GM21717 (cell line): Measurements from ENCODE around the gene SFMBT2.
"Not testable (repeated sequence)": the region's sequence is repeated elsewhere in the genome, so short reads cannot be mapped to it uniquely, and the experiment has no call there.

Experiments used
- ATAC-seq: cut with Tn5 transposase; IDR thresholded peaks from one replicate; pipeline ENCODE4 v1.9.1; 2021; ENCODE audit warnings: mild to moderate bottlenecking, moderate library complexity; ENCODE audit not compliant: unreplicated experiment

Gene SFMBT2

DNA sequence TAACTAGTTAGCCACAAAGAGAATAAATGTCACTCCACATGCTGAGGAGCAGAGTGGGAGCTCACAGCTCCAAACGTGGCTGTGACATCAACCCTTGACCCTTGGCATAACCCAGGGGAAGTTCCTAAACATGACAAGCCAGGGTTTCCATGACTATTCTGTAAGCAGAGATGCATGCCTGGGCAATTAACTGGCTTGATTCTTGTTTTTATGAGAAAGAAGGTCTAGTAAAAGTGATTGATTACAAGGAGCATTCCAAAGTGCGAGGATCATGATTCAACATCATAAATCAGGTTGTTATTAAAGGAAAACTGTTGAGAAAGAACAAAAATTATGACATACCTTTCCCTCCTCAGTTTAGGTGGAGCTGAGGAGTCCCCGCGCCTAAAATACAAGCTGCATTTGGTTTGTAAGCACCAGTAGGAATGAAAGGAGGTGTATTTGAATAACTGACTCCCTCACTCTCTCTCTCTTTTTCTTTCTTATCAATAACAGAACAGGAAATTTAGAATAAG lies 108.4 kb downstream of the SFMBT2 start:
- no peak for ATAC-seq

GRCh38 chr10:7301006-7301778 lies 109.6 kb downstream of the SFMBT2 start:
- no peak for ATAC-seq

DNA sequence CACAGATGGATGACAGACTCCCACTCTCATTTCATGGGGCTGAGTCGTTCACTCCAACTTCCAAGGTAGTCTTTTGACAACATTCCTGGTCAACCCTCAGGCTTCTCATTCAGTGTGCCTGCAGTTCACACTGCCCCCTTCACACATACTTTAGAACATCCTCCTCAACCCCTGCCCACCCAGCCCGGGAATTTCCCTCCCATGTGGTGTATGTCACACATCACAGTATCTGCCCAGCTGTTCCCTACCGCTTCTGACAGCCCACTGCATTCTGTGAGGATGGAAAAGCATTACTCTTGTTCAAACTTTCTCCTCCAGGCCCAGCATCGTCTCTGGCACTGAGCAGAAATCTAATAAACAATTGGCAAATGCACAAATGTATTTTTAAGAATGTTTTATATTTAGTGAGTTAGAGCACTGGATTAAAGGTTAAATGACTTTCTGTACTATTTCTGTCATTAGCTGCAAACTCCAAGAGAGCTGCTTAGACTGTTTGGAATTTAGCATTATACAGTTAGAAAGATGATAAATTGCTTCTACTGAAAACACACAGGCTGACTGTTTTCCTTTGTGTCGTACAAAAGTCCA lies 110.4 kb downstream of the SFMBT2 start:
- ATAC-seq = no peak

- not testable (repeated sequence) for ATAC-seq
These were observed 111.1 kb downstream of the SFMBT2 start for GRCh38 chr10:7299601-7300325.

GRCh38 chr10:7298495-7298894 lies 112.3 kb downstream of the SFMBT2 start:
- no peak for ATAC-seq

GRCh38 chr10:7297094-7297493 lies 113.7 kb downstream of the SFMBT2 start:
- no peak for ATAC-seq

- no peak for ATAC-seq
These were observed 114.2 kb downstream of the SFMBT2 start for GRCh38 chr10:7296648-7297047.

GRCh38 chr10:7296076-7296475 lies 114.8 kb downstream of the SFMBT2 start:
- no peak for ATAC-seq

GRCh38 chr10:7293378-7293920 lies 117.4 kb downstream of the SFMBT2 start:
- no peak for ATAC-seq

- ATAC-seq = no peak
These were observed 119.2 kb downstream of the SFMBT2 start for GRCh38 chr10:7291487-7292270.

GRCh38 chr10:7288060-7288690 lies 122.7 kb downstream of the SFMBT2 start:
- ATAC-seq = no peak

GRCh38 chr10:7287377-7287776 lies 123.5 kb downstream of the SFMBT2 start:
- ATAC-seq = no peak

DNA sequence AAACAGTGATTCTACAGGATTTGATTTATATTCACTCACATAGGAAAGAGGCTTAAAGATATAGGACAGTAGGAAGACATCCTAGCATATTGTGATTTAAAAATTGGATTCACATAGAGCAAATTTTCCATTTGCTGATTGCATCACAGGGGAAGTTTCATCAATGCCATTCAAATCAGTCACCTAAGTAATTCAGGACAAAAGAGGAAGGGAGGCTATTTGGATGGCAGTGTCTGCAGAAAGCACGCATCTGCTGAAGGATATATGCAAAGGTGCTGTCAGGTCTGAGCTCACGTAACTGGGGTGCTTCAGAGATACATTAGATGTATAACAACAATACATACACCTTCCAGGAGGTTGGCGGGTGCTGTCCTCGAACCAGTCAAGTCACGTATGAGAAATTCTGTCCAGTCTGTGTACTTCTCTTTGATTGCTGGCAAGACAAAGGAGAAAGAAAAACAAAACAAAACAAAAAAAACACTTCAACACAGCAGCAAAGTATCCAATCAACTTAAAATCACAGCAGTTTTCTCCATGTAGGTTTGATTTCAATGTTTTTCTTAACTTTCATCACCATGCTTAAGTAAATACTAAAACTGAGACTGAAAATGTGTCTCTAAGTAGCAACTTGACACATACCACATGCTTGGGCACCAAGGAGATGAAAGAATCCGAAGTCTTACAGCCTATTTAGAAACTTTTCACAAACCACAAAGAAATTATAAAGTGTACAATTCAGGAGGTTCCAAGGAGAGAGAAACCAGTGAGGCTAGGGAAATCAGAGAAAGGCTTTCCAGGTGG lies 125.1 kb downstream of the SFMBT2 start:
- ATAC-seq = no peak

GRCh38 chr10:7283246-7283645 lies 127.6 kb downstream of the SFMBT2 start:
- no peak for ATAC-seq

GRCh38 chr10:7282457-7282856 lies 128.4 kb downstream of the SFMBT2 start:
- no peak for ATAC-seq

DNA sequence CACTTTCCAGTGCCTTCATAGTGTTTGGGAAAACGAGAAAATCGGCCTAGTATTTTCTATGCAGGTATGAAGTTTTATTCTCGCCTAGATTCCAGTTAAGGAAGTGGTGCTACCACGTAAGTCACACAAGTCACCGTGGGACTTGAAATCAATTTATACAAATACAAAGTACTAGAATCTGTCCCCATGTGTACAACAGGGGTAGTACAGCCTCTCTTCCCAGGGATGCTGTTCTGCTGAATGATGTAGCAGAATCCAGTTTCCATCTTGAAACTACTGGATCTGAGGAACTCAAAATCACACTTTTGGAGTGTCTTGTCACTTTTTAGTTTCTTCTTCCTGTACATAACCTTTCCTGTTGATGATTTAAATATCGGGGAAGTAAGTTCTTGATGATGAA lies 129.4 kb downstream of the SFMBT2 start:
- ATAC-seq = no peak

GRCh38 chr10:7279303-7279702 lies 131.5 kb downstream of the SFMBT2 start:
- ATAC-seq = no peak

DNA sequence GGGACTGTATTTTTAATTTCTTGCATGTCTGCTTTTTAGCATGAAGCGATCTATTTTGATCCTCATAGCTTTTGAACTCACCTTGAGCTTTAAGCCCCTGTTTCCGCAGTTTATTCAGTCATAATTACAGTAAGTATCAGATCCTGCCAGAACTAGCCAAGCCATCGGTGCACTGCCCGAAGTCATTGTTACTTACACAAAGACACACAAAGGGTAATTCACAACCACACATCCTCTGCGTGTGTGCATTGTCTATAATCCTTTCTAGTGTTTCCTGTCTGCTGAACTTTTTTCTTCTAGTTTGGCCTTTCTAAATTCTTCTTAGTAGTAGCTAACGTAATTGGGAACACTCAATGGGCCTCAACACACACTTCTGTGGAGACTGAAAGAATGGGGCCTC lies 133.0 kb downstream of the SFMBT2 start:
- ATAC-seq = no peak

GRCh38 chr10:7277432-7277831 lies 133.4 kb downstream of the SFMBT2 start:
- no peak for ATAC-seq
